Frontal cortex (tissue), 4 donors: Measurements from ENCODE around the gene ASPM. TPM values are rescaled to one million over a fixed set of nuclear protein-coding genes. Genes with fewer than 3 reads are reported as not detected.
"Not testable (repeated sequence)": the region's sequence is repeated elsewhere in the genome, so short reads cannot be mapped to it uniquely, and the experiment has no call there.

Experiments
- DNase-seq, 2 donors: peaks; one replicate each; pipeline ENCODE4 v3.0.0; 2012; ENCODE audit warnings: low spot score in 2 of 2
- FAIRE-seq: peaks from 2 replicates; lab custom pipeline; 2012; peaks lifted over from hg19 to GRCh38; lab: Jason Lieb, UNC
- total RNA-seq: library from RNA; depleted of rRNA; stranded (reverse); fragments of >200 nt; gene quantifications from one replicate; pipeline ENCODE4 v1.2.3, GENCODE V29; 2014
- donor health status: control.
- donor health status: control.
- donor health status: control.

ASPM gene
- total RNA-seq, 1 donor from 2014 or later = 7.3 TPM

GRCh38 chr1:197149340-197149739, 2.9 kb upstream of the ASPM start:
- FAIRE-seq (no peak), DNase-seq (no peak)

- FAIRE-seq (no peak), DNase-seq (no peak)
Observed at GRCh38 chr1:197145446-197146024, 934 bp downstream of the ASPM start.

GRCh38 chr1:197144570-197145325, 1.7 kb downstream of the ASPM start:
- no peak for DNase-seq
- no peak for FAIRE-seq

GRCh38 chr1:197143276-197143675, 3.2 kb downstream of the ASPM start:
- DNase-seq (no peak), FAIRE-seq (no peak)

- FAIRE-seq (no peak), DNase-seq (no peak)
Observed at GRCh38 chr1:197141575-197141974, 4.9 kb downstream of the ASPM start.

GRCh38 chr1:197140121-197140520, 6.3 kb downstream of the ASPM start:
- FAIRE-seq = no peak
- no peak for DNase-seq

GRCh38 chr1:197139169-197139568, 7.3 kb downstream of the ASPM start:
- DNase-seq = no peak
- no peak for FAIRE-seq

- DNase-seq = no peak
- FAIRE-seq = no peak
Observed at GRCh38 chr1:197137322-197137721, 9.1 kb downstream of the ASPM start.

- FAIRE-seq = no peak
- DNase-seq = no peak
Observed at GRCh38 chr1:197130677-197131304, 15.7 kb downstream of the ASPM start.

GRCh38 chr1:197129698-197130097, 16.8 kb downstream of the ASPM start:
- FAIRE-seq (no peak), DNase-seq (no peak)

GRCh38 chr1:197127246-197127912, 19.1 kb downstream of the ASPM start:
- FAIRE-seq (no peak), DNase-seq (no peak)

GRCh38 chr1:197126691-197127090, 19.8 kb downstream of the ASPM start:
- DNase-seq (no peak), FAIRE-seq (no peak)

GRCh38 chr1:197124376-197124775, 22.1 kb downstream of the ASPM start:
- no peak for FAIRE-seq
- no peak for DNase-seq

- DNase-seq (no peak), FAIRE-seq (no peak)
Observed at GRCh38 chr1:197116156-197116555, 30.3 kb downstream of the ASPM start.

- FAIRE-seq (no peak), DNase-seq (no peak)
Observed at GRCh38 chr1:197106869-197107268, 39.6 kb downstream of the ASPM start.

- DNase-seq (no peak), FAIRE-seq (no peak)
Observed at GRCh38 chr1:197103300-197103699, 43.2 kb downstream of the ASPM start.

- no peak for DNase-seq
- FAIRE-seq = no peak
Observed at GRCh38 chr1:197101978-197102377, 44.5 kb downstream of the ASPM start.

GRCh38 chr1:197100677-197101076, 45.8 kb downstream of the ASPM start:
- no peak for FAIRE-seq
- no peak for DNase-seq

GRCh38 chr1:197099444-197099843, 47.0 kb downstream of the ASPM start:
- no peak for FAIRE-seq
- no peak for DNase-seq

GRCh38 chr1:197096971-197097370, 49.5 kb downstream of the ASPM start:
- not testable (repeated sequence) for FAIRE-seq, DNase-seq

- DNase-seq (no peak), FAIRE-seq (no peak)
Observed at GRCh38 chr1:197096137-197096536, 50.3 kb downstream of the ASPM start.
